HL-60 (cell line): ENCODE results near the gene PAIP1.
"Not testable (repeated sequence)": the region's sequence is repeated elsewhere in the genome, so short reads cannot be mapped to it uniquely, and the experiment has no call there.

ENCODE experiments used
- DNase-seq, 2 experiments: peaks; one replicate each; pipeline ENCODE4 v3.0.0-alpha.2; 2010 to 2020; ENCODE audit warnings: low read depth in 1 of 2, low spot score in 1 of 2
- H3K27ac ChIP-seq: fragments of 250-450 bp; sonication (Bioruptor Pico); replicated peaks from 2 replicates; pipeline ENCODE4 v1.5.1; 2020; ENCODE audit warnings: mild to moderate bottlenecking, moderate library complexity
- H3K27me3 ChIP-seq: fragments of 250-450 bp; sonication (Bioruptor Pico); 2 replicates; pipeline ENCODE4 v1.5.1; 2021; ENCODE audit warnings: mild to moderate bottlenecking, moderate library complexity; ENCODE audit not compliant: insufficient read depth, poor library complexity, severe bottlenecking
- H3K4me3 ChIP-seq: replicated peaks from 2 replicates; pipeline ENCODE4 v1.5.1; 2011; ENCODE audit warnings: mild to moderate bottlenecking, control low read depth, low read length; ENCODE audit not compliant: insufficient read depth
- GABPA ChIP-seq: IDR thresholded peaks from 2 replicates; pipeline ENCODE4 v1.6.1; 2012; ENCODE audit warnings: low read depth
- POLR2AphosphoS5 ChIP-seq: IDR thresholded peaks from 2 replicates; pipeline ENCODE4 v1.6.1; 2012; ENCODE audit warnings: low read depth
- REST ChIP-seq: IDR thresholded peaks from 2 replicates; pipeline ENCODE4 v1.6.1; 2012; ENCODE audit warnings: low read depth; ENCODE audit not compliant: insufficient replicate concordance
- SPI1 ChIP-seq: IDR thresholded peaks from 2 replicates; pipeline ENCODE4 v1.6.1; 2012; ENCODE audit warnings: low read depth, mild to moderate bottlenecking, borderline replicate concordance
- TF ChIP-seq, protein P1 (sequence below): IDR thresholded peaks from one replicate; pipeline ENCODE4 v1.5.1; 2011; ENCODE audit warnings: low read length, control low read depth, inconsistent platforms; ENCODE audit not compliant: insufficient read depth

PAIP1 gene

GRCh38 chr5:43602461-43603343 lies 45.8 kb upstream of the PAIP1 start, which contains the start of gene NNT:
NNT (plus strand) TSS chr5:43603180; CDS start chr5:43609196, 6,016 bp downstream.
- Histone ChIP-seq H3K27me3 (no peaks in the 10 kb centered on the region), H3K27ac (peak within 1 kb of the TSS; percentile 90), H3K4me3 (peak within 1 kb of the TSS; percentile 74)
- peak; percentile 27 for TF ChIP-seq POLR2AphosphoS5
- no peak for TF ChIP-seq SPI1
- TF ChIP-seq GABPA: no peak
- TF ChIP-seq REST: peak; percentile 10
- DNase-seq: peak; percentile 47 to 74

- DNase-seq: no peak
- Histone ChIP-seq H3K4me3 (peak overlapping the region; percentile 74), H3K27ac (peak overlapping the region; percentile 90), H3K27me3 (no peaks in the 10 kb centered on the region)
- TF ChIP-seq SPI1: no peak
- no peak for TF ChIP-seq GABPA
- no peak; the same call in 1 of the 2 replicates for TF ChIP-seq POLR2AphosphoS5
- TF ChIP-seq REST: no peak
- TF ChIP-seq, protein P1, sequence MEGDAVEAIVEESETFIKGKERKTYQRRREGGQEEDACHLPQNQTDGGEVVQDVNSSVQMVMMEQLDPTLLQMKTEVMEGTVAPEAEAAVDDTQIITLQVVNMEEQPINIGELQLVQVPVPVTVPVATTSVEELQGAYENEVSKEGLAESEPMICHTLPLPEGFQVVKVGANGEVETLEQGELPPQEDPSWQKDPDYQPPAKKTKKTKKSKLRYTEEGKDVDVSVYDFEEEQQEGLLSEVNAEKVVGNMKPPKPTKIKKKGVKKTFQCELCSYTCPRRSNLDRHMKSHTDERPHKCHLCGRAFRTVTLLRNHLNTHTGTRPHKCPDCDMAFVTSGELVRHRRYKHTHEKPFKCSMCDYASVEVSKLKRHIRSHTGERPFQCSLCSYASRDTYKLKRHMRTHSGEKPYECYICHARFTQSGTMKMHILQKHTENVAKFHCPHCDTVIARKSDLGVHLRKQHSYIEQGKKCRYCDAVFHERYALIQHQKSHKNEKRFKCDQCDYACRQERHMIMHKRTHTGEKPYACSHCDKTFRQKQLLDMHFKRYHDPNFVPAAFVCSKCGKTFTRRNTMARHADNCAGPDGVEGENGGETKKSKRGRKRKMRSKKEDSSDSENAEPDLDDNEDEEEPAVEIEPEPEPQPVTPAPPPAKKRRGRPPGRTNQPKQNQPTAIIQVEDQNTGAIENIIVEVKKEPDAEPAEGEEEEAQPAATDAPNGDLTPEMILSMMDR: no peak
Measured at GRCh38 chr5:43601454-43602260, 44.8 kb upstream of the PAIP1 start.

DNA sequence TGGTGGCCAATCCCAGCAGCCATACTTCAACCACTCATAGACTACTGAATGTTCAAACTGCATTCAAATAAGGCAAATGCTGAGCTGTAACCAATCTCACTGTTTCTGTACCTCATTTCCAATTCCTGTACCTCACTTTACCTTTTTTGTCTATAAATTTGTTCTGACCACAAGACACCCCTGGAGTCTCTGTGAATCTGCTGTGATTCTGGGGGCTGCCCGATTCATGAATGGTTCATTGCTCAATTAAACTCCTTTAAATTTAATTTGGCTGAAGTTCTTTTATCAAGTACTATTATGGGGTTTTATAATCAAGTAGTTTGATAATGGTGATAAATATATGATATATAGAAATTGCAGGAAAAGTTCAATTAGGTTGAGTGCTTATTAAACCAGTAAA lies 42.0 kb upstream of the PAIP1 start:
- not testable (repeated sequence) for H3K4me3 ChIP-seq, DNase-seq, H3K27ac ChIP-seq, H3K27me3 ChIP-seq

- no peak for DNase-seq
- no peaks in the 10 kb centered on the region for H3K27me3 ChIP-seq
- no peak overlapping the region for H3K27ac ChIP-seq
- TF ChIP-seq REST (no peak), POLR2AphosphoS5 (no peak), SPI1 (no peak), GABPA (no peak)
- TF ChIP-seq, protein P1: no peak
- no peak overlapping the region for H3K4me3 ChIP-seq
Measured at GRCh38 chr5:43592363-43592762, 35.5 kb upstream of the PAIP1 start.
